ENCODE results near the gene RNF157.
"Not testable (repeated sequence)": the region's sequence is repeated elsewhere in the genome, so short reads cannot be mapped to it uniquely, and the experiment has no call there.

The RNF157 gene

GRCh38 chr17:76252967-76253766 is 12.9 kb upstream of the RNF157 start:
- DNase-seq = not testable (repeated sequence)

GRCh38 chr17:76252040-76252954 is 12.0 kb upstream of the RNF157 start:
- DNase-seq = no peak

- no peak for DNase-seq
These were observed 11.3 kb upstream of the RNF157 start for GRCh38 chr17:76251478-76252039.

- no peak for DNase-seq
These were observed 9.8 kb upstream of the RNF157 start for GRCh38 chr17:76250141-76250540.

GRCh38 chr17:76248013-76248782 is 7.9 kb upstream of the RNF157 start:
- DNase-seq = no peak

GRCh38 chr17:76247304-76247703 is 7.0 kb upstream of the RNF157 start:
- DNase-seq = no peak

GRCh38 chr17:76246080-76247066 is 6.1 kb upstream of the RNF157 start:
- no peak for DNase-seq

- not testable (repeated sequence) for DNase-seq
These were observed 4.4 kb upstream of the RNF157 start for GRCh38 chr17:76244721-76245120.

- no peak for DNase-seq
These were observed 3.8 kb upstream of the RNF157 start for GRCh38 chr17:76243826-76244679.

GRCh38 chr17:76241691-76242255 is 1.5 kb upstream of the RNF157 start:
- DNase-seq = no peak

GRCh38 chr17:76241204-76241538 is 878 bp upstream of the RNF157 start:
- DNase-seq = no peak

- DNase-seq = no peak
These were observed 587 bp downstream of the RNF157 start for GRCh38 chr17:76239538-76240274.

GRCh38 chr17:76238847-76239537 is 1.3 kb downstream of the RNF157 start:
- DNase-seq = no peak

- DNase-seq = no peak
These were observed 2.4 kb downstream of the RNF157 start for GRCh38 chr17:76237859-76238313.

GRCh38 chr17:76236603-76237002 is 3.7 kb downstream of the RNF157 start:
- no peak for DNase-seq

- DNase-seq = no peak
These were observed 4.4 kb downstream of the RNF157 start for GRCh38 chr17:76235883-76236282.

GRCh38 chr17:76234354-76234679 is 6.0 kb downstream of the RNF157 start:
- DNase-seq = no peak

- no peak for DNase-seq
These were observed 6.5 kb downstream of the RNF157 start for GRCh38 chr17:76233588-76234353.
